ENCODE data around the gene TSLP. TPM values are rescaled to one million over a fixed set of nuclear protein-coding genes. Genes with fewer than 3 reads are reported as not detected.

TSLP gene
- polyA plus RNA-seq, 3 donors = 0.11 TPM; not detected in 2

- no peak overlapping the region for H3K27ac Mint-ChIP-seq
- H3K4me3 ChIP-seq (replicated peaks in 1 of 3; ENCODE audit: low read depth in 2 of 3, low read length in 3 of 3) = no peak overlapping the region
Measured at GRCh38 chr5:111111956-111112355, 40.4 kb downstream of the TSLP start.

GRCh38 chr5:111113678-111114077 lies 42.2 kb downstream of the TSLP start:
- Histone ChIP-seq H3K79me2 (ENCODE audit: insufficient read depth, low read length) (no peaks in the 10 kb centered on the region), H3K27me3 (ENCODE audit: control insufficient read depth in 2 of 2, insufficient read depth in 2 of 2, low read length in 2 of 2) (no peaks in the 10 kb centered on the region), H3K9me3 (replicated peaks in 1 of 2; ENCODE audit: control insufficient read depth in 1 of 2, insufficient read depth in 1 of 2, low read length in 2 of 2) (no peaks in the 10 kb centered on the region), H3K4me3 (replicated peaks in 1 of 3; ENCODE audit: low read depth in 2 of 3, low read length in 3 of 3) (no peak overlapping the region), H3K27ac (ENCODE audit: low read depth in 1 of 2, low read length in 2 of 2) (no peak overlapping the region), H2AFZ (ENCODE audit: insufficient read depth, low read depth, low read length, poor library complexity, severe bottlenecking) (no peak overlapping the region), H3K4me1 (ENCODE audit: control insufficient read depth in 1 of 2, insufficient read depth in 2 of 2, low read length in 2 of 2) (peaks cover 13 to 17% of the 10 kb centered on the region in 2 donors), H3K4me2 (replicated peaks; ENCODE audit: extremely low read depth, low read length, poor library complexity, severe bottlenecking) (no peak overlapping the region), H4K20me1 (ENCODE audit: insufficient read depth, low read length) (no peaks in the 10 kb centered on the region), H3K9ac (ENCODE audit: insufficient read depth, low read length, poor library complexity, severe bottlenecking) (no peak overlapping the region), H3K36me3 (replicated peaks in 1 of 2; ENCODE audit: control insufficient read depth in 1 of 2, insufficient read depth in 2 of 2, low read length in 2 of 2) (peaks cover 66 to 74% of the 10 kb centered on the region in 2 donors)
- no peaks in the 10 kb centered on the region for H3K9me3 Mint-ChIP-seq
- no peak for DNase-seq
- no peak overlapping the region for H3K27ac Mint-ChIP-seq
- intact Hi-C loops (cut with micrococcal nuclease) = no loop called here
- TF ChIP-seq CTCF (IDR thresholded peaks at IDR 0.05) = no peak
- no peak overlapping the region for H3K4me3 Mint-ChIP-seq
- H3K4me1 Mint-ChIP-seq = peaks cover 18% of the 10 kb centered on the region
- WGBS (ENCODE audit: insufficient coverage) = 90% methylated on average over 2 of the region's 3 CpGs
- peaks cover 46 to 51% of the 10 kb centered on the region in 2 donors for H3K36me3 Mint-ChIP-seq
- H3K27me3 Mint-ChIP-seq (ENCODE audit: low read depth in 3 of 3) = no peaks in the 10 kb centered on the region

More at GRCh38 chr5:111111956-111112355, 40.4 kb downstream of the TSLP start:
- H3K27me3 ChIP-seq (ENCODE audit: control insufficient read depth in 2 of 2, insufficient read depth in 2 of 2, low read length in 2 of 2) = no peaks in the 10 kb centered on the region
- intact Hi-C loops (cut with micrococcal nuclease) = no loop called here
- no peak overlapping the region for H3K9ac ChIP-seq (ENCODE audit: insufficient read depth, low read length, poor library complexity, severe bottlenecking)
- no peak overlapping the region for H3K4me2 ChIP-seq (replicated peaks; ENCODE audit: extremely low read depth, low read length, poor library complexity, severe bottlenecking)
- DNase-seq = no peak
- H3K4me1 Mint-ChIP-seq = peaks cover 22% of the 10 kb centered on the region
- no peaks in the 10 kb centered on the region for H3K27me3 Mint-ChIP-seq (ENCODE audit: low read depth in 3 of 3)
- no peak overlapping the region for H3K27ac ChIP-seq (ENCODE audit: low read depth in 1 of 2, low read length in 2 of 2)
- no peaks in the 10 kb centered on the region for H3K9me3 Mint-ChIP-seq
- TF ChIP-seq CTCF (IDR thresholded peaks at IDR 0.05) = no peak
- peaks cover 50 to 56% of the 10 kb centered on the region in 2 donors for H3K36me3 Mint-ChIP-seq
- H3K4me3 Mint-ChIP-seq = no peak overlapping the region
- no peaks in the 10 kb centered on the region for H3K79me2 ChIP-seq (ENCODE audit: insufficient read depth, low read length)
- H2AFZ ChIP-seq (ENCODE audit: insufficient read depth, low read depth, low read length, poor library complexity, severe bottlenecking) = no peak overlapping the region
- WGBS (ENCODE audit: insufficient coverage) = 100% methylated on average over 2 of the region's 3 CpGs
- peaks cover 9 to 12% of the 10 kb centered on the region in 2 donors for H3K4me1 ChIP-seq (ENCODE audit: control insufficient read depth in 1 of 2, insufficient read depth in 2 of 2, low read length in 2 of 2)
- no peaks in the 10 kb centered on the region for H3K9me3 ChIP-seq (replicated peaks in 1 of 2; ENCODE audit: control insufficient read depth in 1 of 2, insufficient read depth in 1 of 2, low read length in 2 of 2)
- H4K20me1 ChIP-seq (ENCODE audit: insufficient read depth, low read length) = no peaks in the 10 kb centered on the region
- H3K36me3 ChIP-seq (replicated peaks in 1 of 2; ENCODE audit: control insufficient read depth in 1 of 2, insufficient read depth in 2 of 2, low read length in 2 of 2) = peaks cover 66 to 74% of the 10 kb centered on the region in 2 donors

Data from CD14-positive monocyte (primary cell).